ENCODE results near the gene WWTR1.

DNA sequence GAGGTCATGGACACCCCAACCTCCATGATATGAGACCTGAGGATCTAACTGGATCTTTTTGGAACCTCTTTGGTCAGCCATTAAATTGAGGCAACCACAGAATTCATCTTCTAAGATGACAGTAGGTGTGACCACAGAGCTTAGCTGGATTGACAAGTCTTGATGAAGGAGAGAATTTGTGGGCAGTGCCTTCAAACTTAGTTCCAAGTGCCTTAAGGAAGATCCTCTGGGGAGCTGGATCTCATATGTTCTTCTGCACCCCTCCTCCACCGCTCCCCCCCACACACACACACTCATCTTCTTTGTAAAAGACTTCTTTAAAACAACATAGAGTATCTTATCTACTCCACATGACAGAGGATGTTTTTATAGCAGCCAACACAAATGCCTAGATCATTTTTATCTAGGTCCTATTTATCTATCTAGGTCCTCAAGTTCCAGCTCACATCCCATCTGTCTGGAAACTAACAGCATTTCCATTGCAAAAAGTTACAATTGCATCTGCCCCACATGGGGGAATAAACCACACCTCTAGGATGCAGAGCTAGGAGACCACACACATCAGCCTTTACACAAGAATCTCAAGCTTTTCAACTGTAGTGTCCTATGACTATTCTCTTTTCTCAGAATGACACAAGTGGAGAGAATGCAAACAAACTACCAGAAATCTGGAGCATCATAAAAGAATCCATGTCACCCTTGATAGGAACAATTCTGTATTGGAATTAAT, 37.4 kb downstream of the WWTR1 start:
- TF ChIP-seq, protein P1, sequence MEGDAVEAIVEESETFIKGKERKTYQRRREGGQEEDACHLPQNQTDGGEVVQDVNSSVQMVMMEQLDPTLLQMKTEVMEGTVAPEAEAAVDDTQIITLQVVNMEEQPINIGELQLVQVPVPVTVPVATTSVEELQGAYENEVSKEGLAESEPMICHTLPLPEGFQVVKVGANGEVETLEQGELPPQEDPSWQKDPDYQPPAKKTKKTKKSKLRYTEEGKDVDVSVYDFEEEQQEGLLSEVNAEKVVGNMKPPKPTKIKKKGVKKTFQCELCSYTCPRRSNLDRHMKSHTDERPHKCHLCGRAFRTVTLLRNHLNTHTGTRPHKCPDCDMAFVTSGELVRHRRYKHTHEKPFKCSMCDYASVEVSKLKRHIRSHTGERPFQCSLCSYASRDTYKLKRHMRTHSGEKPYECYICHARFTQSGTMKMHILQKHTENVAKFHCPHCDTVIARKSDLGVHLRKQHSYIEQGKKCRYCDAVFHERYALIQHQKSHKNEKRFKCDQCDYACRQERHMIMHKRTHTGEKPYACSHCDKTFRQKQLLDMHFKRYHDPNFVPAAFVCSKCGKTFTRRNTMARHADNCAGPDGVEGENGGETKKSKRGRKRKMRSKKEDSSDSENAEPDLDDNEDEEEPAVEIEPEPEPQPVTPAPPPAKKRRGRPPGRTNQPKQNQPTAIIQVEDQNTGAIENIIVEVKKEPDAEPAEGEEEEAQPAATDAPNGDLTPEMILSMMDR (IDR thresholded peaks at IDR 0.05; ENCODE audit: low read depth, low read length) = no peak
- TF ChIP-seq POLR2A (IDR thresholded peaks at IDR 0.05; ENCODE audit: extremely low read depth, insufficient read length) = no peak
- TF ChIP-seq MAX (IDR thresholded peaks at IDR 0.05; ENCODE audit: low read depth, low read length) = no peak

All from NB4 (cell line).